A673 (cell line): ENCODE data around the gene ENGASE. TPM values are rescaled to one million over a fixed set of nuclear protein-coding genes. Genes with fewer than 3 reads are reported as not detected.

Source experiments
- BruUV-seq: library from RNA; stranded (reverse); fragments of 400-500 nt; replicated peaks from 2 replicates; lab custom pipeline; 2021; lab: Mats Ljungman, UMichigan
- CTCF ChIA-PET: fragments of 300-600 bp; sonication (Branson Sonifier 250); formaldehyde crosslinking; loops from one replicate; lab custom pipeline; 2022; ENCODE audit warnings: antibody characterized with exemption; lab: Charles Lee
- POLR2A ChIA-PET: fragments of 300-600 bp; sonication (Branson Sonifier 250); formaldehyde crosslinking; loops from one replicate; lab custom pipeline; 2022; ENCODE audit warnings: antibody characterized with exemption; ENCODE audit not compliant: low non-redundant PET; lab: Charles Lee
- DNase-seq: peaks from one replicate; pipeline ENCODE4 v3.0.0-alpha.2; 2015; ENCODE audit warnings: low spot score
- H3K27ac ChIP-seq: fragments of 200-600 bp; sonication (generic); 2 replicates; pipeline ENCODE4 v1.5.1; 2016; ENCODE audit warnings: mixed run types, low read depth, mild to moderate bottlenecking, mixed read lengths, antibody characterized with exemption, low read length; ENCODE audit not compliant: poor library complexity, severe bottlenecking
- H3K27me3 ChIP-seq: fragments of 200-600 bp; sonication (generic); replicated peaks from 2 replicates; pipeline ENCODE4 v1.6.1; 2017; ENCODE audit warnings: mixed run types, low read depth, mild to moderate bottlenecking, mixed read lengths, antibody characterized with exemption, low read length; ENCODE audit not compliant: insufficient read depth, poor library complexity
- H3K36me3 ChIP-seq: fragments of 200-600 bp; sonication (generic); 2 replicates; pipeline ENCODE4 v1.6.1; 2016; ENCODE audit warnings: mixed run types, mild to moderate bottlenecking, mixed read lengths, antibody characterized with exemption, low read length; ENCODE audit not compliant: insufficient read depth, poor library complexity, severe bottlenecking
- H3K4me1 ChIP-seq: fragments of 200-600 bp; sonication (generic); 2 replicates; pipeline ENCODE4 v1.6.1; 2017; ENCODE audit warnings: mixed run types, mild to moderate bottlenecking, mixed read lengths, antibody characterized with exemption, low read length; ENCODE audit not compliant: insufficient read depth, poor library complexity, severe bottlenecking
- H3K4me3 ChIP-seq: fragments of 200-600 bp; sonication (generic); 2 replicates; pipeline ENCODE4 v1.5.1; 2016; ENCODE audit warnings: low read depth, mixed run types, mild to moderate bottlenecking, mixed read lengths, low read length; ENCODE audit not compliant: poor library complexity, severe bottlenecking
- H3K9me3 ChIP-seq: fragments of 200-600 bp; sonication (generic); 2 replicates; pipeline ENCODE4 v1.6.1; 2016; ENCODE audit warnings: mixed run types, low read depth, mild to moderate bottlenecking, mixed read lengths, antibody characterized with exemption, low read length; ENCODE audit not compliant: poor library complexity, severe bottlenecking
- EZH2 ChIP-seq: fragments of 200-600 bp; sonication (generic); IDR thresholded peaks from 2 replicates; pipeline ENCODE4 v1.6.1; 2017; ENCODE audit warnings: borderline replicate concordance, low read depth, mild to moderate bottlenecking, mixed read lengths, antibody characterized with exemption, low read length; ENCODE audit not compliant: poor library complexity, severe bottlenecking
- intact Hi-C: fragments of 100-400 bp; cut with micrococcal nuclease; formaldehyde crosslinking; loops from one replicate; pipeline ENCODE4 v1.10.0; 2022; ENCODE audit not compliant: unreplicated experiment
- total RNA-seq: library from RNA; stranded (reverse); gene quantifications from 2 replicates; pipeline ENCODE4 v1.2.3, GENCODE V29; 2021
- TF ChIP-seq, protein P1 (sequence below): fragments of 300-800, 200-600 bp; sonication (generic); conservative IDR thresholded peaks from 2 replicates; pipeline ENCODE4 v1.5.1; 2017; ENCODE audit warnings: low read depth, mild to moderate bottlenecking, antibody characterized with exemption, low read length, moderate library complexity, mixed read lengths

ENGASE gene
- total RNA-seq, 1 experiment from 2014 or later = 24.4 TPM

- TF ChIP-seq, protein P1, sequence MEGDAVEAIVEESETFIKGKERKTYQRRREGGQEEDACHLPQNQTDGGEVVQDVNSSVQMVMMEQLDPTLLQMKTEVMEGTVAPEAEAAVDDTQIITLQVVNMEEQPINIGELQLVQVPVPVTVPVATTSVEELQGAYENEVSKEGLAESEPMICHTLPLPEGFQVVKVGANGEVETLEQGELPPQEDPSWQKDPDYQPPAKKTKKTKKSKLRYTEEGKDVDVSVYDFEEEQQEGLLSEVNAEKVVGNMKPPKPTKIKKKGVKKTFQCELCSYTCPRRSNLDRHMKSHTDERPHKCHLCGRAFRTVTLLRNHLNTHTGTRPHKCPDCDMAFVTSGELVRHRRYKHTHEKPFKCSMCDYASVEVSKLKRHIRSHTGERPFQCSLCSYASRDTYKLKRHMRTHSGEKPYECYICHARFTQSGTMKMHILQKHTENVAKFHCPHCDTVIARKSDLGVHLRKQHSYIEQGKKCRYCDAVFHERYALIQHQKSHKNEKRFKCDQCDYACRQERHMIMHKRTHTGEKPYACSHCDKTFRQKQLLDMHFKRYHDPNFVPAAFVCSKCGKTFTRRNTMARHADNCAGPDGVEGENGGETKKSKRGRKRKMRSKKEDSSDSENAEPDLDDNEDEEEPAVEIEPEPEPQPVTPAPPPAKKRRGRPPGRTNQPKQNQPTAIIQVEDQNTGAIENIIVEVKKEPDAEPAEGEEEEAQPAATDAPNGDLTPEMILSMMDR = no peak
- TF ChIP-seq EZH2 = no peak
- H3K27ac ChIP-seq = no peak overlapping the region
- intact Hi-C loops = loop anchor here (5.0 kb wide), 1 partner anchor 36 kb away; no protein-coding TSS in a partner anchor
- no peaks in the 10 kb centered on the region for H3K9me3 ChIP-seq
- peaks cover 10% of the 10 kb centered on the region for H3K4me1 ChIP-seq
- no TSS peak for BruUV-seq
- no peaks in the 10 kb centered on the region for H3K27me3 ChIP-seq
- no peak for DNase-seq
- no peaks in the 10 kb centered on the region for H3K36me3 ChIP-seq
- CTCF ChIA-PET = interaction anchor here (1.0 to 1.8 kb wide), 6 partner anchors 20 to 346 kb away, joined by 3 to 7 read pairs (median 5); partner anchors contain the start of gene CANT1
- no peak overlapping the region for H3K4me3 ChIP-seq
- POLR2A ChIA-PET = no interaction called here
Measured at GRCh38 chr17:79046197-79046915, 28.3 kb upstream of the ENGASE start.

GRCh38 chr17:79046916-79047280, 27.7 kb upstream of the ENGASE start:
- intact Hi-C loops = loop anchor here (5.0 kb wide), 1 partner anchor 35 kb away; no protein-coding TSS in a partner anchor
- no TSS peak for BruUV-seq
- no peak for DNase-seq
- Histone ChIP-seq H3K9me3 (no peaks in the 10 kb centered on the region), H3K4me1 (peaks cover 10% of the 10 kb centered on the region), H3K36me3 (no peaks in the 10 kb centered on the region), H3K4me3 (no peak overlapping the region), H3K27me3 (no peaks in the 10 kb centered on the region), H3K27ac (no peak overlapping the region)
- no peak for TF ChIP-seq EZH2
- TF ChIP-seq, protein P1 = no peak
- ChIA-PET POLR2A (no interaction called here), CTCF (no interaction called here)

DNA sequence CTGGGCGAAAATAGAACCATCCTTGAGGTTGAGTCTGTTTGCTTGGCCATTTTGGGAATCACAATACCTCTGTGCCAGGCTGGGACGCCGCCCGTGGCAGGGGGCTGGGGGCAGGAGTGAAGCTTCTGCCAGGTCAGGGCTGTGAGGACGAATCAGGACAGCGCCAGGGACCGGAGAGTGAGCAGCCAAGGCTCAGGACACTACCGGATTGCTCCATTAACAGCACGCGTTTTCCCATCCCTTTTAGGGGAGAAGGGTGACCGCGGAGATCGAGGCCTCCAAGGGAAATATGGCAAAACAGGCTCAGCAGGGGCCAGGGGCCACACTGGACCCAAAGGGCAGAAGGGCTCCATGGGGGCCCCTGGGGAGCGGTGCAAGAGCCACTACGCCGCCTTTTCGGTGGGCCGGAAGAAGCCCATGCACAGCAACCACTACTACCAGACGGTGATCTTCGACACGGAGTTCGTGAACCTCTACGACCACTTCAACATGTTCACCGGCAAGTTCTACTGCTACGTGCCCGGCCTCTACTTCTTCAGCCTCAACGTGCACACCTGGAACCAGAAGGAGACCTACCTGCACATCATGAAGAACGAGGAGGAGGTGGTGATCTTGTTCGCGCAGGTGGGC, 27.2 kb upstream of the ENGASE start:
- CTCF ChIA-PET = no interaction called here
- no TSS peak for BruUV-seq
- no peak for DNase-seq
- H3K4me1 ChIP-seq = peaks cover 10% of the 10 kb centered on the region
- no peaks in the 10 kb centered on the region for H3K27me3 ChIP-seq
- H3K36me3 ChIP-seq = no peaks in the 10 kb centered on the region
- POLR2A ChIA-PET = no interaction called here
- H3K4me3 ChIP-seq = no peak overlapping the region
- H3K9me3 ChIP-seq = no peaks in the 10 kb centered on the region
- no peak overlapping the region for H3K27ac ChIP-seq
- TF ChIP-seq, protein P1 = no peak
- no peak for TF ChIP-seq EZH2
- intact Hi-C loops = loop anchor here (5.0 kb wide), 1 partner anchor 35 kb away; no protein-coding TSS in a partner anchor
